HepG2 (cell line): ENCODE measurements around the gene PIK3R1. TPM values are rescaled to one million over a fixed set of nuclear protein-coding genes. Genes with fewer than 3 reads are reported as not detected.

Experiments used
- ATAC-seq: fragments of 200-7000 bp; cut with Tn5 transposase; 3 replicates; pipeline ENCODE4 v1.9.1; 2020; ENCODE audit warnings: mild to moderate bottlenecking, moderate library complexity
- BruUV-seq: library from RNA; stranded (reverse); fragments of 400-500 nt; replicated peaks from 2 replicates; lab custom pipeline; 2021; lab: Mats Ljungman, UMichigan
- CTCF ChIA-PET: fragments of 300-600 bp; formaldehyde crosslinking; extraction: SDS; loops from one replicate; lab custom pipeline; 2021; ENCODE audit warnings: low total read pairs, inconsistent platforms, low intra/inter-chr PET ratio; lab: Yijun Ruan, JAX
- POLR2A ChIA-PET: fragments of 350-600 bp; sonication (Branson Sonifier 250); formaldehyde crosslinking; loops from one replicate; lab custom pipeline; 2020; ENCODE audit warnings: antibody characterized with exemption, inconsistent platforms; lab: Yijun Ruan, JAX
- DNase-seq: peaks from one replicate; pipeline ENCODE4 v3.0.0-alpha.2; 2015; ENCODE audit warnings: low spot score
- FAIRE-seq: peaks from 3 replicates; lab custom pipeline; 2011; peaks lifted over from hg19 to GRCh38; lab: Jason Lieb, UNC
- H2AFZ ChIP-seq: one replicate; pipeline ENCODE4 v1.6.1; 2011; ENCODE audit warnings: low read length, inconsistent platforms
- H3K27ac ChIP-seq: fragments of 300-600 bp; 3 replicates; pipeline ENCODE4 v1.8.0; 2011; ENCODE audit warnings: mixed run types, mild to moderate bottlenecking, mixed read lengths, low read length, inconsistent platforms; ENCODE audit not compliant: insufficient read depth; ENCODE audit errors: extremely low read length
- H3K27me3 ChIP-seq, 2 experiments: fragments of 200-600 bp in 1 of 2; 2 replicates in 1 of 2; 3 replicates in 1 of 2; pipeline versions ENCODE4 v1.6.0 to v1.8.0; 2011; ENCODE audit warnings: low read length in 2 of 2, mild to moderate bottlenecking in 2 of 2, moderate library complexity in 2 of 2, inconsistent platforms in 1 of 2; ENCODE audit not compliant: insufficient read depth in 2 of 2, control insufficient read depth in 1 of 2
- H3K36me3 ChIP-seq, 2 experiments: fragments of 200-600 bp in 1 of 2; replicated peaks in 1 of 2; 2 replicates in 1 of 2; 3 replicates in 1 of 2; pipeline versions ENCODE4 v1.5.1 to v1.8.0; 2011; ENCODE audit warnings: low read length in 2 of 2, inconsistent platforms in 1 of 2; ENCODE audit not compliant: insufficient read depth in 2 of 2, control insufficient read depth in 1 of 2
- H3K4me1 ChIP-seq: 2 replicates; pipeline ENCODE4 v1.5.1; 2012; ENCODE audit warnings: low read length, inconsistent platforms; ENCODE audit not compliant: insufficient read depth
- H3K4me2 ChIP-seq: 2 replicates; pipeline ENCODE4 v1.6.0; 2011; ENCODE audit warnings: low read depth, low read length, inconsistent platforms
- H3K4me3 ChIP-seq, 3 experiments: fragments of 200-600 bp in 1 of 3; sonication (generic), shearing (Covaris generic) in 1 of 3; replicated peaks in 1 of 3; 2 replicates each; pipeline ENCODE4 v1.5.1; 2011 to 2016; ENCODE audit warnings: low read length in 3 of 3, inconsistent platforms in 2 of 3, low read depth in 2 of 3, mild to moderate bottlenecking in 2 of 3, control low read depth in 1 of 3, mixed read lengths in 1 of 3; ENCODE audit not compliant: insufficient read depth in 1 of 3
- H3K79me2 ChIP-seq: one replicate; pipeline ENCODE4 v1.6.1; 2011; ENCODE audit warnings: low read length, inconsistent platforms; ENCODE audit not compliant: insufficient read depth
- H3K9ac ChIP-seq: 2 replicates; pipeline ENCODE4 v1.6.0; 2011; ENCODE audit warnings: mild to moderate bottlenecking, low read depth, low read length, inconsistent platforms; ENCODE audit not compliant: insufficient read depth
- H3K9me3 ChIP-seq: 2 replicates; pipeline ENCODE4 v1.5.1; 2012; ENCODE audit warnings: mild to moderate bottlenecking, low read length
- H4K20me1 ChIP-seq: 2 replicates; pipeline ENCODE4 v1.6.0; 2011; ENCODE audit warnings: inconsistent platforms, mild to moderate bottlenecking, low read length, moderate library complexity; ENCODE audit not compliant: insufficient read depth
- ARNT ChIP-seq: fragments of 450-650 bp; IDR thresholded peaks from 2 replicates; pipeline ENCODE4 v1.6.1; 2017
- ATF2 ChIP-seq: sonication (generic); formaldehyde crosslinking; IDR thresholded peaks from 2 replicates; pipeline ENCODE4 v1.4.0; 2020; ENCODE audit warnings: missing genetic modification reagents
- DR1 ChIP-seq: sonication (generic); formaldehyde crosslinking; IDR thresholded peaks from 2 replicates; pipeline ENCODE4 v1.8.0; 2021; ENCODE audit warnings: mild to moderate bottlenecking, missing genetic modification reagents, inconsistent platforms
- HOXA5 ChIP-seq: sonication (generic); formaldehyde crosslinking; IDR thresholded peaks from 2 replicates; pipeline ENCODE4 v1.4.0; 2020; ENCODE audit warnings: missing genetic modification reagents
- MAF1 ChIP-seq: sonication (generic); formaldehyde crosslinking; IDR thresholded peaks from 2 replicates; pipeline ENCODE4 v1.5.0; 2020; ENCODE audit warnings: missing genetic modification reagents, borderline replicate concordance
- SP4 ChIP-seq: sonication (generic); formaldehyde crosslinking; IDR thresholded peaks from 2 replicates; pipeline ENCODE4 v1.8.1; 2023; ENCODE audit warnings: mild to moderate bottlenecking, missing genetic modification reagents
- ZGPAT ChIP-seq: IDR thresholded peaks from 2 replicates; pipeline ENCODE4 v1.6.1; 2016; ENCODE audit warnings: mild to moderate bottlenecking
- ZNF629 ChIP-seq: sonication (generic); formaldehyde crosslinking; conservative IDR thresholded peaks from 2 replicates; pipeline ENCODE4 v1.5.0; 2020; ENCODE audit warnings: missing genetic modification reagents
- ZNF646 ChIP-seq: sonication (generic); formaldehyde crosslinking; IDR thresholded peaks from 2 replicates; pipeline ENCODE4 v1.9.0; 2021; ENCODE audit warnings: mild to moderate bottlenecking, missing genetic modification reagents
- ZNF777 ChIP-seq: sonication (generic); formaldehyde crosslinking; IDR thresholded peaks from 2 replicates; pipeline ENCODE4 v1.4.0; 2020; ENCODE audit warnings: missing genetic modification reagents
- WGBS: methylation state at CpG from one replicate; pipeline ENCODE4 v1.1.6; 2017; ENCODE audit warnings: low lambda C conversion rate; 5-methylcytosine and 5-hydroxymethylcytosine counted together
- in situ Hi-C: cut with HindIII; loops from 2 replicates; pipeline ENCODE4 v1.10.0; 2017; ENCODE audit warnings: low pct_unique_long_range_greater_than_20kb; ENCODE audit not compliant: extremely low pct_ligation_motif_present
- intact Hi-C: fragments of 100-400 bp; cut with micrococcal nuclease; formaldehyde crosslinking; loops from one replicate; pipeline ENCODE4 v1.10.0; 2022; ENCODE audit not compliant: unreplicated experiment
- polyA plus RNA-seq, 8 experiments: library from polyadenylated mRNA; depleted of rRNA in 3 of 8; stranded (reverse) in 7 of 8; unstranded in 1 of 8; fragments of >200 nt; fragmentation: Illumina TruSeq in 4 of 8; extraction: Trizol in 4 of 8; gene quantifications; 2 replicates each; pipeline versions ENCODE4 v1.2.1 to v1.2.3, GENCODE V29; 2011 to 2016; ENCODE audit warnings: low read depth in 4 of 8, missing spikeins in 1 of 8, mixed read lengths in 1 of 8; ENCODE audit not compliant: insufficient read depth in 1 of 8
- total RNA-seq, 5 experiments: library from RNA; depleted of rRNA; stranded (reverse); fragments of >200 nt; fragmentation: Illumina TruSeq; extraction: Trizol; gene quantifications; 2 replicates each; pipeline ENCODE4 v1.2.3, GENCODE V29; 2016; ENCODE audit warnings: low read depth in 1 of 5

The PIK3R1 gene
- total and polyA plus RNA-seq, 2 of the 13 experiments (the other 11 are each of a cell fraction or from before 2014, with no cell fraction given) = 8.4 to 21.3 TPM

- TF ChIP-seq ZNF629 (CRISPR knock-in tag) = 0 out of 2 replicates have a peak, but pooled peaks have one; percentile 1
These were observed 315 bp downstream of the PIK3R1 start (continued) for GRCh38 chr5:68215898-68216244.

GRCh38 chr5:68216245-68217046, 890 bp downstream of the PIK3R1 start:
- H3K4me3 ChIP-seq = peak overlapping the region; percentile 93 to 99 (median 95)
- in situ Hi-C loops = no loop called here
- ChIA-PET POLR2A (interaction anchor here (0.7 to 3.9 kb wide), 12 partner anchors 8 to 1073 kb away, joined by 3 to 40 read pairs (median 10); no protein-coding TSS in a partner anchor), CTCF (no interaction called here)
- H3K79me2 ChIP-seq = peaks cover 53% of the 10 kb centered on the region
- H3K36me3 ChIP-seq = peaks cover 0 to 10% of the 10 kb centered on the region in 2 experiments; a peak in 1 of 5 replicates
- H3K9ac ChIP-seq = peak overlapping the region; percentile 91
- 2% methylated on average over 11 of the region's 49 CpGs for WGBS
- peak overlapping the region; percentile 88 for H3K27ac ChIP-seq
- H3K27me3 ChIP-seq = peaks cover 0 to 2% of the 10 kb centered on the region in 2 experiments; a peak in 1 of 5 replicates
- ATAC-seq (peak; percentile 56), FAIRE-seq (no peak), DNase-seq (peak; percentile 41)
- peaks cover 11% of the 10 kb centered on the region for H4K20me1 ChIP-seq
- peaks cover 15% of the 10 kb centered on the region for H3K9me3 ChIP-seq
- H2AFZ ChIP-seq = peak overlapping the region; percentile 57
- no TSS peak for BruUV-seq
- H3K4me1 ChIP-seq = peaks cover 39% of the 10 kb centered on the region
- H3K4me2 ChIP-seq = peak overlapping the region; percentile 64
- intact Hi-C loops = loop anchor here (2.0 kb wide), 1 partner anchor 446 kb away; no protein-coding TSS in a partner anchor
- TF ChIP-seq ATF2 (CRISPR knock-in tag) = 0 out of 2 replicates have a peak, but pooled peaks have one; percentile 15
- 0 out of 2 replicates have a peak, but pooled peaks have one; percentile 49 for TF ChIP-seq MAF1 (CRISPR knock-in tag)
- peak; percentile 21; the same call in 1 of the 2 replicates for TF ChIP-seq ZNF777 (CRISPR knock-in tag)
- TF ChIP-seq DR1 = peak; percentile 26; the same call in 1 of the 2 replicates
- peak; percentile 59; the same call in 1 of the 2 replicates for TF ChIP-seq ZGPAT
- no peak for TF ChIP-seq SP4 (CRISPR knock-in tag)
- no peak; the same call in 1 of the 2 replicates for TF ChIP-seq ZNF646 (CRISPR knock-in tag)
- TF ChIP-seq HOXA5 (CRISPR knock-in tag) = peak; percentile 60
- no peak for TF ChIP-seq ARNT
